ENCODE data around the gene CRHR1. TPM values are rescaled to one million over a fixed set of nuclear protein-coding genes. Genes with fewer than 3 reads are reported as not detected.

Gene CRHR1
- total and polyA plus RNA-seq, 4 donors, result 1.9 to 10.4 (median 5.6) TPM

DNA sequence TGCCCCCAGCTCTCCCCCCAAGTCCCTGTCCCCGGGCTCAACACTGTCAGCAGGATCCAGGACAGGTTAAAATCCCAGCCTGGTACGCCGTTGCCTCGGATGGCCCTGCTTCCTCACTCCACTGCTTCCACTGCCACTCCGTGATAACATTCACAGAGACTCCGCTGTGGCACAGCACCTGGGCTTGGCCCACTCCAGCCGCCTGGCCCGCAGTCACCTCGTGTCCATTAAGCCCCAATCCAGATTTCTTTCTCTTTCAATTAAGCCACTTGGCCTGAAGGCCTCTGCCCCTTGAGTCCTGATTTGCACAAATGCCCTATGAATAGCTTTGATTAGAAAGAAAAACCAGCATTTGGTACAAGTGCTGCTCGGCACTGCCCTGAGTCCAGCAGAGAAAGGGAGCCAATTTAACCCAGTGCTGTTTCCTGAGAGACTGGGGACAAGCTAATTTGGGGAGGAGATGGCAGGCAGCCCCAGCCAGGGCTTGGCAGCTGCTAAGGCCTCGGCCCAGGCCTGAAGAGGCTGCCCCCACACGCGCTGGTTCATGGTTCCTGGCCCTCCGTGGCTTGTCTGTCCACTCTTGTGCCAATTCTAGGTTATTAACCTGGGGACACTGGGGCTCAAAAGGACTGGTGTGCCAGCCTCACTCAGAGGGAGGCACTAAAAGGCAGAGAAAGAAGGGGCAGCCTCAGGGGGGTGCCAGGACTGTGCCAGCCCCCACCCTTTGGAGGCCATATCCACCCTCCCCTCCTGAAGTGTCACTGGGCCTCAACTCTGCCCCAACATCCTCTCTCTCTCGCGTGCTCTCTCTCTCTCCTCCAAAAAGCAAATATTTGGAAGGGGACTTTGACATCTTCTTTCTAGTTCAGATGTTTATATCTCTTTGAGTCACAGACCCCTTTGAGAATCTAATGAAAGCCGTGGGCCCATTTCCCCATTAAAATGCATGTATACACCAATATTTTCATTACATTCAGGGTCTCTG, 30.8 kb downstream of the CRHR1 start:
- no peak overlapping the region for H3K27ac ChIP-seq (ENCODE audit: low read depth, low read length)

DNA sequence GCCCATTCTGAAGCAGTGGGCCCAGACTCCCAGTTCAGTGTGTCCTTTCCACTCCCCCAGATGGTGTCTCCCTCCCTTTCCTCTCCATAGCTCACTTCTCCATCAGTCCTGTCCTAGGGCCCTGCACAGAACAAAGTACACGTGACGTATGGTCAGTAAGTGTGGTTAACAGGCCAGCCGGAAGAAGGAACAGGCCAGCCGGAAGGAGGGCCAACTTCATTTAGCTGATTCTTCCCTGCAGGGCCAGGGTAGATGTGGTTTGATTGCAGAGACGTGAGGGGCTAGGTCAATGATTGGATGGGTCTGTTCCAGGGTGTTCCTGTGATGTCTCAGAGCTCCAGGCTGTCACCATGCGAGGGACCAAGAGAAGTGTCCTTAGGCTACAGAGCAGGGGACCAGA, 31.6 kb downstream of the CRHR1 start:
- Histone ChIP-seq H3K27me3 (ENCODE audit: control insufficient read depth, insufficient read depth, low read length) (no peaks in the 10 kb centered on the region), H3K9me3 (ENCODE audit: control insufficient read depth, insufficient read depth, low read length) (no peaks in the 10 kb centered on the region), H3K36me3 (ENCODE audit: control insufficient read depth, insufficient read depth, low read length) (peaks cover 6% of the 10 kb centered on the region), H3K4me3 (ENCODE audit: low read depth, low read length) (no peak overlapping the region), H3K27ac (ENCODE audit: low read depth, low read length) (no peak overlapping the region), H3K4me1 (ENCODE audit: control insufficient read depth, insufficient read depth, low read length) (peaks cover 32% of the 10 kb centered on the region)
- 80% methylated on average over 6 of the region's 6 CpGs for WGBS (ENCODE audit: insufficient coverage)
- no peak for DNase-seq (ENCODE audit: low read depth in 4 of 6, low spot score in 6 of 6)

More for the DNA sequence above, 30.8 kb downstream of the CRHR1 start:
- 53% methylated on average over 14 of the region's 17 CpGs for WGBS (ENCODE audit: insufficient coverage)
- no peaks in the 10 kb centered on the region for H3K27me3 ChIP-seq (ENCODE audit: control insufficient read depth, insufficient read depth, low read length)
- DNase-seq (ENCODE audit: low read depth in 4 of 6, low spot score in 6 of 6), result peak in 3 of 6 donors; percentile 19 to 69 (median 20)
- peaks cover 10% of the 10 kb centered on the region for H3K36me3 ChIP-seq (ENCODE audit: control insufficient read depth, insufficient read depth, low read length)
- no peak overlapping the region for H3K4me3 ChIP-seq (ENCODE audit: low read depth, low read length)
- peaks cover 32% of the 10 kb centered on the region for H3K4me1 ChIP-seq (ENCODE audit: control insufficient read depth, insufficient read depth, low read length)
- H3K9me3 ChIP-seq (ENCODE audit: control insufficient read depth, insufficient read depth, low read length), result no peaks in the 10 kb centered on the region

DNA sequence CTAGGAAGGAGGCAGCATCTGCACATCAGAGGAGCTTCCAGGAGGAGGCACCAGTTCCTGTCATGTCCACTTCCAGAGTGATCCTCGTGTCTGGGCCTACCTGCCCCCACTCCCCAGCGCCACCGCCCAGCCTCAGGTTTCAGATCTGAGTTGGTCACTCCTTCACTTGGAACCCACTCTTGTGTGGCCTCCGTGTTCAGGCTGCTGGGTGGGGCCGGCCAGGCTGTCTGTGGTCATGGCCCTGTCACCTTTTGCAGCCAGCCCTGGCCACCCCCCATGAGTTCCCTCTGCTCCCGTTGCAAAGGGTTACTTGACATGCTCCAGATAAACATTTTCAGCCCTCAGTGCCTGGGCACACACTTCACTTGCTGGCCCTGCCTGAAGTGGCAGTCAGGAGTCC, 33.9 kb downstream of the CRHR1 start:
- Histone ChIP-seq H3K27me3 (ENCODE audit: control insufficient read depth, insufficient read depth, low read length) (no peaks in the 10 kb centered on the region), H3K27ac (ENCODE audit: low read depth, low read length) (no peak overlapping the region), H3K4me3 (ENCODE audit: low read depth, low read length) (no peak overlapping the region), H3K4me1 (ENCODE audit: control insufficient read depth, insufficient read depth, low read length) (peaks cover 26% of the 10 kb centered on the region), H3K9me3 (ENCODE audit: control insufficient read depth, insufficient read depth, low read length) (no peaks in the 10 kb centered on the region), H3K36me3 (ENCODE audit: control insufficient read depth, insufficient read depth, low read length) (peaks cover 7% of the 10 kb centered on the region)
- WGBS (ENCODE audit: insufficient coverage), result 76% methylated on average over 6 of the region's 6 CpGs
- DNase-seq (ENCODE audit: low read depth in 4 of 6, low spot score in 6 of 6), result no peak

DNA sequence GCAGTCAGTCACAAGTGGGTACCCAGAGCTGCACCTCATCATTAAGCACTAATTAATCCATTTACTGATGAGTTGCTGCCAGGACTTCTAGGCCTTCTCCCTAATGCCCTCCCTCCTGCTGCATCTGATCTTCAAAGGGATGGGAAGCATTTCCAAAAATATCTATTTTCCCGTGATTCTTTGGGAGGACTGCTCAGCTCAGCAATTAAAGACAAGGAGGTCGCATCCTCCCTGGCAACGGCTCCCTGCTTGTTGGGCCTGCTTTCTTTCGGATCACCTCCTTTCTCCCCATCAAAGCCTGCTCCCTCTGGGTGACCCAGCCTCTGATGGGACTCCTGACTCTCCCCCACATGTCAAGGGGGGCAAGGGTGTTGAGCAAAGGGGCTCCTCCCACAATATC, 34.6 kb downstream of the CRHR1 start:
- no peaks in the 10 kb centered on the region for H3K27me3 ChIP-seq (ENCODE audit: control insufficient read depth, insufficient read depth, low read length)
- no peaks in the 10 kb centered on the region for H3K9me3 ChIP-seq (ENCODE audit: control insufficient read depth, insufficient read depth, low read length)
- no peak for DNase-seq (ENCODE audit: low read depth in 4 of 6, low spot score in 6 of 6)
- WGBS (ENCODE audit: insufficient coverage), result 78% methylated on average over 3 of the region's 4 CpGs
- H3K4me1 ChIP-seq (ENCODE audit: control insufficient read depth, insufficient read depth, low read length), result peaks cover 20% of the 10 kb centered on the region
- peaks cover 7% of the 10 kb centered on the region for H3K36me3 ChIP-seq (ENCODE audit: control insufficient read depth, insufficient read depth, low read length)
- no peak overlapping the region for H3K4me3 ChIP-seq (ENCODE audit: low read depth, low read length)
- H3K27ac ChIP-seq (ENCODE audit: low read depth, low read length), result no peak overlapping the region

DNA sequence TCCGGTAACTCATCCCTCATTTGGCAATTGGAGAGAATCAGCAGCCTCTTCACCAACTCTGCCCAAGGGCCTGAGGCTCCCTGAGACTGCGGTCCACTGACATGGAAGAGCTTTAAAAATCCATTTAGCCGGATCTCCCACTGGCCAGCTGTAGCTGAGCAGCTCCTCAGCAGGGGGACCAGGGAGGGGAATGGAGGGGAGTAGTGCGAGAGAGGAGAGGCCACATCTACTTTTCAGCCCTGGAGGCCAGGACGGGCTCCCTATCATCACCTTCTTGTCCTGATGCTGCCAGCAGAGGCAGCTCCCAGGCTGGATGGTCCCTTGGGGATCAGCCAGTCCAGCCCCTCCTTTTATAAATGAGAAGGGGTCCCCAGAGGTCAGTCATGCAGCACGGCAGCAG, 35.5 kb downstream of the CRHR1 start:
- Histone ChIP-seq H3K36me3 (ENCODE audit: control insufficient read depth, insufficient read depth, low read length) (peaks cover 7% of the 10 kb centered on the region), H3K27me3 (ENCODE audit: control insufficient read depth, insufficient read depth, low read length) (no peaks in the 10 kb centered on the region), H3K4me3 (ENCODE audit: low read depth, low read length) (no peak overlapping the region), H3K4me1 (ENCODE audit: control insufficient read depth, insufficient read depth, low read length) (peaks cover 19% of the 10 kb centered on the region), H3K27ac (ENCODE audit: low read depth, low read length) (no peak overlapping the region), H3K9me3 (ENCODE audit: control insufficient read depth, insufficient read depth, low read length) (no peaks in the 10 kb centered on the region)
- DNase-seq (ENCODE audit: low read depth in 4 of 6, low spot score in 6 of 6), result no peak
- WGBS (ENCODE audit: insufficient coverage), result 74% methylated on average over 5 of the region's 6 CpGs

DNA sequence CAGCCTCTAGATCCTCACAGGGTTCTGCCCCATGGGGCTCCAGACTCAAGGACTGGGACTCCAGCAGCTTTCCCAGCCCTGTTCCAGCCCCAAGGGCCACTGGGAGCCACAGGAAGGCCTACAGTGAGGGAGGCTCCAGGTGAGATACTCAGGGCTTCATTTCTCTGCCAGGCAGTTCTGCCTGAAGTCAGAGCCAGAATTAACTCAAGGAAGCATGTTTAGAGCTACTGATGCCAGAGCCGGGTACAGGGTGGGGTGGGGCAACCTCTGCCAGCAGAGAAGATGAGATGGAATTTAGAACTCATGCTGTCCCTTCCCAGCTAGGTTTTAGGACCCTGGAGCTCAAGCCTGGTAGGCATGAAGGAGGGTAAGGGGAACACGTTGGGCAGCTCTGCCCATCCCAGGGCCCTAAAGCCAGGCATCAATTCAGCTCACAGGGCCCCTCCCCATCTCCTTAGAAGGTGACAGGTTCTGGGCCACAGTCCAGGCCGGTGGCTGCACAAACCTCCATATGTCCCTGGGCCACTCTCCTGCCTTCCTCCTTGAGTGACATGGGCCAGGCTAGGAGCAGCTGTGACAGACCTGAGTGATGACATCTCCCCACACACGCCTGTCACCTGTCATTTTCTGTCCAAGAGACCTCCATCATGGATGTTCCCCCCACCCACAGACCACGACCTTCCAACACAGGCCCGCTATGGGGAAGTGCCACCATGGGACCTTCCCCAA, 36.1 kb downstream of the CRHR1 start:
- no peaks in the 10 kb centered on the region for H3K9me3 ChIP-seq (ENCODE audit: control insufficient read depth, insufficient read depth, low read length)
- no peaks in the 10 kb centered on the region for H3K27me3 ChIP-seq (ENCODE audit: control insufficient read depth, insufficient read depth, low read length)
- peak in 1 of 6 donors; percentile 40 for DNase-seq (ENCODE audit: low read depth in 4 of 6, low spot score in 6 of 6)
- no peak overlapping the region for H3K27ac ChIP-seq (ENCODE audit: low read depth, low read length)
- H3K4me1 ChIP-seq (ENCODE audit: control insufficient read depth, insufficient read depth, low read length), result peaks cover 18% of the 10 kb centered on the region
- 86% methylated on average over 6 of the region's 6 CpGs for WGBS (ENCODE audit: insufficient coverage)
- H3K36me3 ChIP-seq (ENCODE audit: control insufficient read depth, insufficient read depth, low read length), result peaks cover 6% of the 10 kb centered on the region
- no peak overlapping the region for H3K4me3 ChIP-seq (ENCODE audit: low read depth, low read length)

DNA sequence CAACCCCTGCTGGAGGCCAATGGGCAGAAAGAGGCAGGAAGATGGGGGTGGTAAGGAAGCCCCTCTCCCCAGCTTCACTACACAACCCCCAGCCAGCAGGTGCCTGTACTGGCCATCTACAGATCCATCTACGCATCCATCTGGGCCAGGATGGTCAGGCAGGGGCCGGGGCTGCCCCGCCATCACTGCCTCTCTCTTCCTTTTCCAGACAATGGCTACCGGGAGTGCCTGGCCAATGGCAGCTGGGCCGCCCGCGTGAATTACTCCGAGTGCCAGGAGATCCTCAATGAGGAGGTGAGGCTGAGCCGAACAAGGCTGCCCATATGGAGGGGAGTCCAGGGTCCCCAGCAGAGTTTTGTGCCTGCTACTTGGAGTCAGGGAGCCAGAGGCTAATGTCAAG, 37.0 kb downstream of the CRHR1 start:
- no peak for DNase-seq (ENCODE audit: low read depth in 4 of 6, low spot score in 6 of 6)
- H3K27me3 ChIP-seq (ENCODE audit: control insufficient read depth, insufficient read depth, low read length), result no peaks in the 10 kb centered on the region
- no peak overlapping the region for H3K27ac ChIP-seq (ENCODE audit: low read depth, low read length)
- H3K4me3 ChIP-seq (ENCODE audit: low read depth, low read length), result no peak overlapping the region
- H3K36me3 ChIP-seq (ENCODE audit: control insufficient read depth, insufficient read depth, low read length), result peaks cover 6% of the 10 kb centered on the region
- no peaks in the 10 kb centered on the region for H3K9me3 ChIP-seq (ENCODE audit: control insufficient read depth, insufficient read depth, low read length)
- H3K4me1 ChIP-seq (ENCODE audit: control insufficient read depth, insufficient read depth, low read length), result peaks cover 17% of the 10 kb centered on the region
- 90% methylated on average over 9 of the region's 9 CpGs for WGBS (ENCODE audit: insufficient coverage)

DNA sequence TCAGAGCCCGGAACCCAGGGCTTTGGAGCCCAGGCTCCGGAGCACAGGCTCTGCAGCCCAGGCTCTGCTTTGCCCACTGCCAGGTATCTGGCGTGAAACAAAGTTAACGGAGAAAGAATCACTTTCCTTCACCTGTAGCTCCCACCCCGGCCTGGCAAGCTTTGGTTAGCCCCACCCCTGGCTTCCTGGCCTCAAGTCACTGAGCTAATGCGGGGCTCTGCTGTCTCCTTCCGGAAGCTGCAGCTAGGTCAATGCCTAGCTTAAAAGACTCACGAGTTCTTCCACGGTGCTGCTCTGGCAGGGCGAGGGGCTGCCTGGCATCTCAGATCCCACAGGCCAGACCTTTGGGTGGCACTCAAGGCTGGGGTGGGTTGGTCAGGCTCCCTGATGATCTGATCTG, 39.5 kb downstream of the CRHR1 start:
- WGBS (ENCODE audit: insufficient coverage), result 88% methylated on average over 10 of the region's 10 CpGs
- peaks cover 29% of the 10 kb centered on the region for H3K4me1 ChIP-seq (ENCODE audit: control insufficient read depth, insufficient read depth, low read length)
- DNase-seq (ENCODE audit: low read depth in 4 of 6, low spot score in 6 of 6), result no peak
- no peak overlapping the region for H3K27ac ChIP-seq (ENCODE audit: low read depth, low read length)
- H3K36me3 ChIP-seq (ENCODE audit: control insufficient read depth, insufficient read depth, low read length), result peaks cover 6% of the 10 kb centered on the region
- H3K9me3 ChIP-seq (ENCODE audit: control insufficient read depth, insufficient read depth, low read length), result no peaks in the 10 kb centered on the region
- no peak overlapping the region for H3K4me3 ChIP-seq (ENCODE audit: low read depth, low read length)
- H3K27me3 ChIP-seq (ENCODE audit: control insufficient read depth, insufficient read depth, low read length), result no peaks in the 10 kb centered on the region

DNA sequence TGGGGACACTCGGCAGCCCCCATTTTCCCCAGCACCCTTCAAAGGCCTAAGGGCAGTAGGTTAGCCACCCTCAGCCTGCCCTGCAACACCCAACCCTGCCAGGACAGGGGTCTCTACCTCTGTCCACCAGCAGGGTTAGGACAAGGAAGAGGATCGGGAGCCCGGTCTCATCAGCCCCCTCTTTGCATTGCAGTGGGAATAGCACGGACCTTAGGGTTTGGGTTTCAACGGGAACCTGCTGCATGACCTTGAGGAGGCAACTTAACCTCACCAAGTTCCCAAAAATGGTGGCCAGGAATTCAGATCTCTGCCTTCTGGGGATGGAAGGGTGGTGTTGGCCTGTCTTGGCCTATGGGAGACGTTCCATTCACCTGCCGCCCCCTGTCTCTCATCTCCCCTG, 40.4 kb downstream of the CRHR1 start:
- no peak overlapping the region for H3K27ac ChIP-seq (ENCODE audit: low read depth, low read length)
- H3K36me3 ChIP-seq (ENCODE audit: control insufficient read depth, insufficient read depth, low read length), result peaks cover 6% of the 10 kb centered on the region
- whole genome bisulfite sequencing (ENCODE audit: insufficient coverage), result 70% methylated on average over 5 of the region's 7 CpGs
- no peaks in the 10 kb centered on the region for H3K27me3 ChIP-seq (ENCODE audit: control insufficient read depth, insufficient read depth, low read length)
- H3K4me1 ChIP-seq (ENCODE audit: control insufficient read depth, insufficient read depth, low read length), result peaks cover 25% of the 10 kb centered on the region
- DNase-seq (ENCODE audit: low read depth in 4 of 6, low spot score in 6 of 6), result no peak
- H3K4me3 ChIP-seq (ENCODE audit: low read depth, low read length), result no peak overlapping the region
- no peaks in the 10 kb centered on the region for H3K9me3 ChIP-seq (ENCODE audit: control insufficient read depth, insufficient read depth, low read length)
